ENCODE data around the gene IRS4. TPM values are rescaled to one million over a fixed set of nuclear protein-coding genes. Genes with fewer than 3 reads are reported as not detected.
A peak's percentile ranks its signal among the peaks of the same experiment; 100 is the strongest.

The IRS4 gene
- total RNA-seq, 1 donor from 2014 or later, result 70.1 TPM

GRCh38 chrX:108740299-108740774 is 4.0 kb upstream of the IRS4 start:
- Mint-ChIP-seq H3K27ac (no peak overlapping the region), H3K36me3 (no peaks in the 10 kb centered on the region), H3K27me3 (ENCODE audit: insufficient read depth, low read depth) (peaks cover 4% of the 10 kb centered on the region), H3K9me3 (no peaks in the 10 kb centered on the region), H3K4me3 (no peak overlapping the region), H3K4me1 (peaks cover 8% of the 10 kb centered on the region)
- Histone ChIP-seq H3K9ac (no peak overlapping the region), H3K9me3 (ENCODE audit: low read depth) (no peaks in the 10 kb centered on the region), H3K4me1 (peaks cover 50% of the 10 kb centered on the region), H4K20me1 (ENCODE audit: low read depth) (peaks cover under 1% of the 10 kb centered on the region), H3K27ac (peak overlapping the region; percentile 91), H3K4me2 (peak overlapping the region; percentile 47), H3F3A (ENCODE audit: low read depth) (peaks cover 45% of the 10 kb centered on the region), H3K36me3 (no peaks in the 10 kb centered on the region), H3K4me3 (peak overlapping the region; percentile 19), H3K79me2 (ENCODE audit: low read depth) (peaks cover 36% of the 10 kb centered on the region), H2AFZ (replicated peaks) (peak overlapping the region; percentile 51), H3K27me3 (no peaks in the 10 kb centered on the region)
- no peak for DNase-seq (ENCODE audit: low spot score)
- TF ChIP-seq EZH2 (IDR thresholded peaks at IDR 0.05) (no peak), EZH2phosphoT487 (IDR thresholded peaks at IDR 0.05) (no peak), CTCF (IDR thresholded peaks at IDR 0.05) (no peak)

GRCh38 chrX:108737754-108738153 is 1.4 kb upstream of the IRS4 start:
- no peaks in the 10 kb centered on the region for H3K27me3 ChIP-seq
- H3K4me1 ChIP-seq, result peaks cover 57% of the 10 kb centered on the region
- peak overlapping the region; percentile 94 for H3K4me3 Mint-ChIP-seq
- H3K27ac Mint-ChIP-seq, result no peak overlapping the region
- peaks cover 3% of the 10 kb centered on the region for H3K9me3 Mint-ChIP-seq
- peak overlapping the region; percentile 30 for H3K9ac ChIP-seq
- H3K27me3 Mint-ChIP-seq (ENCODE audit: insufficient read depth, low read depth), result peaks cover 22% of the 10 kb centered on the region
- H3K36me3 ChIP-seq, result no peaks in the 10 kb centered on the region
- DNase-seq (ENCODE audit: low spot score), result no peak
- peaks cover 26% of the 10 kb centered on the region for H4K20me1 ChIP-seq (ENCODE audit: low read depth)
- TF ChIP-seq EZH2 (IDR thresholded peaks at IDR 0.05), result no peak
- no peak for TF ChIP-seq EZH2phosphoT487 (IDR thresholded peaks at IDR 0.05)
- no peak for TF ChIP-seq CTCF (IDR thresholded peaks at IDR 0.05)
- peaks cover 25% of the 10 kb centered on the region for H3K4me1 Mint-ChIP-seq
- peak overlapping the region; percentile 64 for H3K4me3 ChIP-seq
- H3F3A ChIP-seq (ENCODE audit: low read depth), result peaks cover 52% of the 10 kb centered on the region
- H3K4me2 ChIP-seq, result peak overlapping the region; percentile 78
- no peaks in the 10 kb centered on the region for H3K9me3 ChIP-seq (ENCODE audit: low read depth)
- peak overlapping the region; percentile 89 for H2AFZ ChIP-seq (replicated peaks)
- peaks cover 3% of the 10 kb centered on the region for H3K36me3 Mint-ChIP-seq
- H3K27ac ChIP-seq, result no peak overlapping the region
- peaks cover 61% of the 10 kb centered on the region for H3K79me2 ChIP-seq (ENCODE audit: low read depth)

DNA sequence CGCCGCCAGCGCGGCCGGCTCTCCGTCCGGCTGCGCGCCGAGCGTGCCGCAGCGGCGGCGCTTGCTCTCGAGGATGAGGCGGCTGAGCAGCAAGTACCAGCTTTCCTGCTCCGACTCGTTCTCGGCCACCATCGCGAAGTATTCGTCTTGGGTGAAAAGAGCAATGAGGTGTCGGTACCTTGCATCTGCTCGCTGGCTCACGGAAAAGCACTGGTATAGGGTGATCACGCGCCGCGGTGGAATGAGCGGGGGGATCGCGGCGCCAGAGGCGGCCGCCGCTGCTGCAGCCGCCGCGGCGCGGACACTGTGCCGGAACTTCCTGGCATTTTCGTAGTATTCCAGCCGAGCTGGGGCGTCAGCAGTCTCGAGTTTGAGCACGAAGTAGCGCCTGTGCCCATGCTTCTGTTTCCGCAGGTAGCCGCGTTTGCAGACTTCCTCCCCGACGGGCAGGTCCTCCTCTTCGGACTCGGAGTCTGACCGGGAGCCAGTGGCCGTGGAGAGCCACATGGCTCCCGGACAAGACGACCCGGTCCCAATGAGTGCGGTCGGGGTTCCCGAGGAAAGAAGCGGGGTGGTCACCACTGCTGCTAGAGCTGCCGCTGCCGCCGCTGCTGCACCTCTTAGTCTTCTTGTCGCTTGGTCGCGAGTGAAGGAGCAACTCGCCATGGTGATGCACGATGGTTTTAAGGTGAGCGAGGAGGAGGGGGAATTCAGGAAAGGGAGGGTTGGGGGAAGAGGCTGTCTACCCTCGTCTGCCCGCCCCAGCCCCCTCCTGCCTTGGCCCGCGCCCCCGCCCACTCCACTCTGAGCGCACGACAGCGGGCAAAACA is 469 bp downstream of the IRS4 start:
- peak overlapping the region; percentile 91 for H3K4me2 ChIP-seq
- Mint-ChIP-seq H3K36me3 (peaks cover 3% of the 10 kb centered on the region), H3K4me3 (peak overlapping the region; percentile 94), H3K27me3 (ENCODE audit: insufficient read depth, low read depth) (peaks cover 36% of the 10 kb centered on the region), H3K27ac (no peak overlapping the region), H3K4me1 (peaks cover 44% of the 10 kb centered on the region), H3K9me3 (peaks cover 3% of the 10 kb centered on the region)
- H3K4me3 ChIP-seq, result peak overlapping the region; percentile 64
- TF ChIP-seq EZH2phosphoT487 (IDR thresholded peaks at IDR 0.05), result no peak
- TF ChIP-seq CTCF (IDR thresholded peaks at IDR 0.05), result no peak
- TF ChIP-seq EZH2 (IDR thresholded peaks at IDR 0.05), result no peak
- peak overlapping the region; percentile 64 for H3K27ac ChIP-seq
- H4K20me1 ChIP-seq (ENCODE audit: low read depth), result peaks cover 27% of the 10 kb centered on the region
- peaks cover 58% of the 10 kb centered on the region for H3F3A ChIP-seq (ENCODE audit: low read depth)
- no peaks in the 10 kb centered on the region for H3K27me3 ChIP-seq
- H3K9me3 ChIP-seq (ENCODE audit: low read depth), result no peaks in the 10 kb centered on the region
- DNase-seq (ENCODE audit: low spot score), result peak; percentile 49
- peaks cover 7% of the 10 kb centered on the region for H3K36me3 ChIP-seq
- peaks cover 47% of the 10 kb centered on the region for H3K4me1 ChIP-seq
- H3K79me2 ChIP-seq (ENCODE audit: low read depth), result peaks cover 80% of the 10 kb centered on the region
- no peak overlapping the region for H2AFZ ChIP-seq (replicated peaks)
- no peak overlapping the region for H3K9ac ChIP-seq
